HEK293T (cell line): ENCODE results near the gene BTG2.

Experiments
- CTCF ChIA-PET: fragments of 350-600 bp; formaldehyde crosslinking; extraction: SDS; loops from one replicate; lab custom pipeline; 2021; ENCODE audit warnings: antibody characterized with exemption, inconsistent platforms; lab: Yijun Ruan, JAX
- POLR2A ChIA-PET: fragments of 350-600 bp; formaldehyde crosslinking; extraction: SDS; loops from one replicate; lab custom pipeline; 2020; ENCODE audit warnings: antibody characterized with exemption, inconsistent platforms; lab: Yijun Ruan, JAX
- DNase-seq: peaks from one replicate; pipeline ENCODE4 v3.0.0; 2012; ENCODE audit warnings: mixed read lengths; ENCODE audit errors: extremely low spot score
- ARNT ChIP-seq: fragments of 450-650 bp; IDR thresholded peaks from 2 replicates; pipeline ENCODE4 v1.6.1; 2017; ENCODE audit warnings: mild to moderate bottlenecking
- BHLHE40 ChIP-seq: fragments of 450-650 bp; IDR thresholded peaks from 2 replicates; pipeline ENCODE4 v1.6.1; 2016; ENCODE audit warnings: mild to moderate bottlenecking, moderate library complexity, borderline replicate concordance
- CTBP1 ChIP-seq: fragments of 450-650 bp; IDR thresholded peaks from 2 replicates; pipeline ENCODE4 v1.6.1; 2016; ENCODE audit warnings: borderline replicate concordance
- ELF4 ChIP-seq: fragments of 450-650 bp; IDR thresholded peaks from 2 replicates; pipeline ENCODE4 v1.6.1; 2017; ENCODE audit warnings: antibody characterized with exemption
- FOXA1 ChIP-seq: fragments of 450-650 bp; IDR thresholded peaks from 2 replicates; pipeline ENCODE4 v1.6.1; 2016; ENCODE audit warnings: mild to moderate bottlenecking
- FOXK2 ChIP-seq: fragments of 450-650 bp; IDR thresholded peaks from 2 replicates; pipeline ENCODE4 v1.6.1; 2016; ENCODE audit warnings: mild to moderate bottlenecking
- FOXM1 ChIP-seq: fragments of 450-650 bp; IDR thresholded peaks from 2 replicates; pipeline ENCODE4 v1.6.1; 2017; ENCODE audit warnings: mild to moderate bottlenecking, borderline replicate concordance
- HDGF ChIP-seq: fragments of 450-650 bp; IDR thresholded peaks from 2 replicates; pipeline ENCODE4 v1.6.1; 2017; ENCODE audit warnings: antibody characterized with exemption, borderline replicate concordance
- L3MBTL2 ChIP-seq: fragments of 450-650 bp; conservative IDR thresholded peaks from 2 replicates; pipeline ENCODE4 v1.6.1; 2016; ENCODE audit warnings: mild to moderate bottlenecking
- LEF1 ChIP-seq: fragments of 450-650 bp; IDR thresholded peaks from 2 replicates; pipeline ENCODE4 v1.6.1; 2017; ENCODE audit warnings: mild to moderate bottlenecking, borderline replicate concordance
- NFRKB ChIP-seq: fragments of 450-650 bp; IDR thresholded peaks from 2 replicates; pipeline ENCODE4 v1.6.1; 2016; ENCODE audit warnings: mild to moderate bottlenecking, moderate library complexity
- PKNOX1 ChIP-seq: fragments of 450-650 bp; IDR thresholded peaks from 2 replicates; pipeline ENCODE4 v1.6.1; 2016
- SP1 ChIP-seq: fragments of 450-650 bp; IDR thresholded peaks from 2 replicates; pipeline ENCODE4 v1.6.1; 2017
- SUZ12 ChIP-seq: fragments of 450-650 bp; IDR thresholded peaks from 2 replicates; pipeline ENCODE4 v1.6.1; 2016; ENCODE audit warnings: mild to moderate bottlenecking
- TARDBP ChIP-seq: fragments of 450-650 bp; IDR thresholded peaks from 2 replicates; pipeline ENCODE4 v1.6.1; 2016
- ZNF384 ChIP-seq: fragments of 450-650 bp; IDR thresholded peaks from 2 replicates; pipeline ENCODE4 v1.6.1; 2016

Gene BTG2

GRCh38 chr1:203271962-203272632 is 33.2 kb upstream of the BTG2 start:
- ChIA-PET POLR2A (interaction anchor here (1.4 kb wide), 1 partner anchor 56 kb away, joined by 9 read pairs; no protein-coding TSS in a partner anchor), CTCF (interaction anchor here (1.1 to 1.3 kb wide), 5 partner anchors 36 to 246 kb away, joined by 3 to 14 read pairs (median 6); partner anchors contain the start of gene PPFIA4)
- TF ChIP-seq CTBP1 (no peak), SP1 (no peak), L3MBTL2 (no peak), ELF4 (no peak), FOXM1 (no peak), FOXK2 (no peak), PKNOX1 (no peak), TARDBP (no peak), ZNF384 (no peak), HDGF (no peak), ARNT (no peak), NFRKB (no peak), FOXA1 (no peak), BHLHE40 (no peak), LEF1 (no peak), SUZ12 (no peak)
- DNase-seq, result no peak

GRCh38 chr1:203272633-203273205 is 32.6 kb upstream of the BTG2 start:
- POLR2A ChIA-PET, result interaction anchor here (0.7 to 1.4 kb wide), 4 partner anchors 34 to 57 kb away, joined by 3 to 9 read pairs (median 6); no protein-coding TSS in a partner anchor

GRCh38 chr1:203273206-203273868 is 32.0 kb upstream of the BTG2 start:
- POLR2A ChIA-PET, result interaction anchor here (0.7 to 1.4 kb wide), 4 partner anchors 33 to 56 kb away, joined by 3 to 9 read pairs (median 6); no protein-coding TSS in a partner anchor
- TF ChIP-seq FOXA1 (no peak), BHLHE40 (no peak), SUZ12 (no peak), L3MBTL2 (peak; percentile 64)
- DNase-seq, result peak; percentile 83
- CTCF ChIA-PET, result interaction anchor here (0.6 to 1.2 kb wide), 22 partner anchors 9 to 247 kb away, joined by 3 to 14 read pairs (median 4); partner anchors contain the start of genes ADORA1, BTG2 and PPFIA4

More at GRCh38 chr1:203272633-203273205, 32.6 kb upstream of the BTG2 start:
- no peak for DNase-seq
- TF ChIP-seq FOXK2 (no peak), FOXA1 (no peak), BHLHE40 (no peak), HDGF (no peak), ELF4 (no peak), NFRKB (no peak), PKNOX1 (no peak), TARDBP (no peak), ARNT (no peak), SUZ12 (no peak), L3MBTL2 (no peak), CTBP1 (no peak)
- CTCF ChIA-PET, result interaction anchor here (0.6 to 1.2 kb wide), 22 partner anchors 9 to 247 kb away, joined by 3 to 14 read pairs (median 4); partner anchors contain the start of genes ADORA1, BTG2 and PPFIA4

- TF ChIP-seq ARNT (no peak), TARDBP (no peak), L3MBTL2 (no peak), CTBP1 (no peak), PKNOX1 (no peak), ELF4 (no peak), FOXM1 (no peak), SUZ12 (no peak), ZNF384 (no peak), SP1 (no peak), LEF1 (no peak), BHLHE40 (no peak)
- ChIA-PET CTCF (interaction anchor here (0.6 to 1.0 kb wide), 6 partner anchors 32 to 778 kb away, joined by 3 to 4 read pairs (median 3); no protein-coding TSS in a partner anchor), POLR2A (interaction anchor here (0.7 kb wide), 1 partner anchor 53 kb away, joined by 3 read pairs; no protein-coding TSS in a partner anchor)
- DNase-seq, result no peak
Observed at GRCh38 chr1:203273869-203274602, 31.3 kb upstream of the BTG2 start.
